GM12891 (cell line): Measurements from ENCODE around the gene IGF1. TPM values are rescaled to one million over a fixed set of nuclear protein-coding genes. Genes with fewer than 3 reads are reported as not detected.

Source experiments
- DNase-seq: peaks from one replicate; pipeline ENCODE4 v3.0.0; 2011; ENCODE audit warnings: low spot score; ENCODE audit not compliant: insufficient read length
- FAIRE-seq: peaks from 2 replicates; lab custom pipeline; 2011; peaks lifted over from hg19 to GRCh38; lab: Jason Lieb, UNC
- PAX5 ChIP-seq: IDR thresholded peaks from 2 replicates; pipeline ENCODE4 v1.6.1; 2011; ENCODE audit warnings: low read length, moderate library complexity, mild to moderate bottlenecking; ENCODE audit not compliant: insufficient read depth, severe bottlenecking
- POLR2A ChIP-seq: IDR thresholded peaks from 2 replicates; pipeline ENCODE4 v1.6.1; 2011; ENCODE audit warnings: low read depth, low read length, control low read depth
- POLR2AphosphoS5 ChIP-seq: IDR thresholded peaks from 2 replicates; pipeline ENCODE4 v1.6.1; 2011; ENCODE audit warnings: low read depth, low read length, control low read depth
- POU2F2 ChIP-seq: IDR thresholded peaks from 2 replicates; pipeline ENCODE4 v1.6.1; 2011; ENCODE audit warnings: low read depth, mild to moderate bottlenecking, control low read depth, low read length, moderate library complexity
- SPI1 ChIP-seq: IDR thresholded peaks from 2 replicates; pipeline ENCODE4 v1.6.1; 2011; ENCODE audit warnings: low read depth, low read length, control low read depth
- TAF1 ChIP-seq: IDR thresholded peaks from 2 replicates; pipeline ENCODE4 v1.6.1; 2011; ENCODE audit warnings: low read depth, low read length, control low read depth
- polyA plus RNA-seq: library from polyadenylated mRNA; unstranded; fragments of >200 nt; gene quantifications from one replicate; pipeline ENCODE4 v1.2.1, GENCODE V29; 2012; ENCODE audit warnings: low read depth, missing spikeins, inconsistent platforms; ENCODE audit not compliant: missing spikeins

IGF1 gene
- polyA plus RNA-seq, result 47.5 TPM

DNA sequence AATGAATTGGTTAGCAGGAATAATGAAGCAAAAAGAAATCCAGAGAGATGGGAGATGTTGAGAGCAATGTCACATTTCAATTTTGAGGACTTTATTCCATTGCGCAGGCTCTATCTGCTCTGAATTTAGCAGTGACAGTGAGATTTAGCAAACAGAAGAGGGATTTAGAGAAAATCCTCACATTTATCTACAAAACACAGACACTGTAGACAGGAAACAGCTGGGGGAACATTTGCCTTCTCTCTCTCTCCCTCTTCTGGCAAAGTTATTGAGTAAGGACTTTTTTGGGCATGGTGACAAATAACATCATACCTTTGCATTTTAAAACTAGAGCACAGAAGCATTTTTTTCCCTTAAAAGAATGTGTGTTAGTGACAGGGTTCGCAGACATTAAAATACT is at the start of gene IGF1:
IGF1 (minus strand) TSS at position 158 of the 400 bp plus-strand sequence. CDS start 182 bp downstream, outside the sequence.
- DNase-seq (no peak), FAIRE-seq (peak; percentile 83)
- no peak for TF ChIP-seq POU2F2
- TF ChIP-seq PAX5, result no peak
- TF ChIP-seq SPI1, result no peak
- TF ChIP-seq TAF1, result no peak
- TF ChIP-seq POLR2AphosphoS5, result no peak
- TF ChIP-seq POLR2A, result no peak

DNA sequence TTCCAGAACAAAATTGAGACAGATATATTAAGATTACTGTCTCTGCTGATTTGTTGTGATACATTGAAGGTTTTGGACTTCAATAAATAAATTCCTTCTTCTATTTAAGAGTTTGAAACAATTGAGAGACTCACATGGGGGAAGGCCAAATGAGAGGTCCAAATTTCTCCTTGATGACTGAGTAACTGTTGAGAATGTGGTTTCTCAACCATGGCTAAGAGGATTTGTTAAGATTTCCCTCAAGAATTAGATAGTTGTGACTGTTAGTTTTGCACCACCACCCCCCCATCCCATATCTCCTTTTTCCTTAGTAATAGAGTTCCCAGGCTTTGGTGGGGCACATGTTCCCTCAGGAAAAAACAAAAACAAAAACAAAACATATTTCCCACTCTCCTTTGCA is 47.7 kb upstream of the IGF1 start:
- FAIRE-seq (no peak), DNase-seq (no peak)
- TF ChIP-seq PAX5, result no peak
- no peak for TF ChIP-seq POLR2A
- TF ChIP-seq POLR2AphosphoS5, result no peak
- TF ChIP-seq SPI1, result no peak
- TF ChIP-seq TAF1, result no peak
- no peak for TF ChIP-seq POU2F2

DNA sequence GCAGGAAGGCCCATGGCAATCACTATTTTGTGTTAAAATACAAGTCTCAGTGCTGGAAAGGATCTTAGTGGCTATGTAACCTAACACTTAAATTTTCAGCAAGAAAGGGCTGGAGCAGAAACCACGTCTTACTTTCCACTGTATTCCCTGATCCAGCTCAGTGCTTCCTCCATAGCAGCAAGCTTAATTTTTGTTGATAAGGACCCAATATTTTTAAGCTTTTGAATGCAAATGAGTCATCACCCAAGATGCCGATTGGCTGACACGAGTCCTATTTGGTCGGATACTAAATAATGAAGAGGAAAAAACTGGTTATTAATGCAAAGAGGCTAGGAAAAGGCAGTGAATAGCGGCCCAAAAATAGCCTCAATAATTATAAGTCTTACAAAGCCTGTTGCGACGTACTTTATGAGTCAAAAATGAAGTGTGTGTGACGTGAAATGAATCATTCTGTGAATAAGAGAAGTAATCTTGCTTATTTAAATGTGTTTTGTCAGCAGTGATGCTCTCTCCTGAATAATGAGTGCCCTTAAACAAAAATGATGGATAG is 46.9 kb upstream of the IGF1 start:
- DNase-seq, result no peak
- no peak for FAIRE-seq
- TF ChIP-seq PAX5, result no peak

DNA sequence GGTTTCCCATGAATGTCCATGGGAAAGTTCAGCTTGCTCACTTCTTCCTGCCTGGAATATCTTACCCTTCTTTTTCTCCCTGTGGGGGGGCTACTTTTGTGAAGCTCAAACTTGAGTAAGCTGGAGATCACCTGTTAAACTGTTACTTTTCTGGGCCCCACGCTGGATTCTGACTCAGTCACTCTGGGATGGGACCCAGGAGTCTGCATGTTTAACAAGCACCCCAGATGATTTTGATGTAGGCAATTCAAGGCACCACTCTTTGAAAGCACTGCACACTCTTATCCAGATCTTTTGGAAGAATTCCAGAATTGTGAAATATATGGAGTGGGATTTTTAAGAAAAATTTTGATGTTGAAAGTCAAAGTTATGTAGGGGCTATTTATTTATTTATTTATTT is 46.3 kb upstream of the IGF1 start:
- DNase-seq (no peak), FAIRE-seq (no peak)
- no peak for TF ChIP-seq SPI1
- TF ChIP-seq POLR2A, result no peak
- no peak for TF ChIP-seq POLR2AphosphoS5
- no peak for TF ChIP-seq POU2F2
- no peak for TF ChIP-seq TAF1
- TF ChIP-seq PAX5, result no peak

DNA sequence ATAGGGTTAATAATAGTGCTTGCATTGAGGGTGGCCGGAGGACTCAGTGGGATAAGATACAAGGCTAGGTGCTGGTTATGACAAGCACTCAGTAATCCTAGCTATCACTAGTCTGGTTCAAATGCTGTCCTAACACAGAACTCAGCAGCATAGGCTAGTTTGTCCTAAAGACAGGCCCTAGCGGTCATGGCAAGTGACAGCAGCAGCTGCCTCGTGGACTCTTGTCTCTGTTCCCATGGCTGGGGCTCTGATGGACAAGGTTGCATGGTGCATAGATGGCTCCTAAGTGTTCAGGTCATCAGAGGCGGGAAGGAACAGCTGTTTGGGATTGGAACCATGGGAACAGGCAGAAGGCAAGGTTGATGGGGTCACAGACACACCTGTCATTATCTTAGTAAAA is 42.4 kb upstream of the IGF1 start:
- FAIRE-seq (no peak), DNase-seq (no peak)
- TF ChIP-seq POLR2AphosphoS5 (no peak), POLR2A (no peak), POU2F2 (no peak), PAX5 (no peak), TAF1 (no peak), SPI1 (no peak)

DNA sequence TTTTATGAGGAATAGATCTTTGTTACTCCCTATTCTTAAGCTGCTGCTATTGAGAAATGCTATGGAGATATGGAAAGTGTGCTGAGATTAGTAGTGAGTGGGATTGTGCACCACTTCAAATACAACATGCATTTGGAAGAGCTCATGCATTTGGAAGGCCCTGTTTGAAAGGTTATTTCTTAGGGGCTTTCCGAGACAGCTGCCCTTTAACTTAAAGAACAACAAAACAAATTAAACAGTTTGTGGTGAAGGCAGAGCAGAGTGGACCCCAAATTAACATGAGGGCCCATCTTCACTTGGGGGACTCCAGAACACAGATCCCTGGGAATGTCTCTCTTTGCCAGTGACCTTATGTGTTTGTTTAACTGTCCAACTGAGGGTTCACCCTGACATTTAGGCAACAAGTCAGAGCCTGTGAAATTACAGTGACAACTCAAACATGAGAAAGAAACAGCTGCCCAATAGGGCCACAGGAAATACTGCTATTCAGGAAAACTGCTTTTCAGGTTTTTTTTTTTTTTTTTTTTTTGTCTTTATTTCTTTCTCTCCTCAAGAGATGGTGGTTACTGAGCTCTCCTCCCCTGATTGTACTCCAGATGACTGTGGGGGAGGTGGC is 41.4 kb upstream of the IGF1 start:
- TF ChIP-seq POLR2A (no peak), TAF1 (no peak), SPI1 (no peak), PAX5 (no peak), POU2F2 (no peak), POLR2AphosphoS5 (no peak)
- no peak for DNase-seq
- no peak for FAIRE-seq

DNA sequence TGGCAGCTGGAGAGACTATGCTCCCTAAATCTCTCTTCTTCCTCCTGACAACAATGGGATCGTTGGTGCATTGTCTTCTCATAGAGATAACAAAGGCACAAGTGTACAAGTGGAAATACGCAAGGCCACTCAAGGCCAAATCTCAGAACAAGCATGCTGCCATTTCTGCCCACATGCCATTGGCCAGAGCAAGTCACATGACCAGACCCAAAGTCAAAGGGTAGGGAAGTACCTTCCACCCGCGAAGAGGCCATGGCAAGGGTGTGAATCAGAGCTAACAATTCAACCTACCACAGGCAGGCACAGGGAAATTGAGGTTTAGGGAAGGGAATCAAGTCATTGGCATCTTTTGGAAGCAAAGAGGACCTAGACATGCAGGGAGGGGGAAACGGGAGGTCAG is 38.5 kb upstream of the IGF1 start:
- DNase-seq (no peak), FAIRE-seq (no peak)
- TF ChIP-seq POLR2A (no peak), POLR2AphosphoS5 (no peak), PAX5 (no peak), SPI1 (no peak), TAF1 (no peak), POU2F2 (no peak)

DNA sequence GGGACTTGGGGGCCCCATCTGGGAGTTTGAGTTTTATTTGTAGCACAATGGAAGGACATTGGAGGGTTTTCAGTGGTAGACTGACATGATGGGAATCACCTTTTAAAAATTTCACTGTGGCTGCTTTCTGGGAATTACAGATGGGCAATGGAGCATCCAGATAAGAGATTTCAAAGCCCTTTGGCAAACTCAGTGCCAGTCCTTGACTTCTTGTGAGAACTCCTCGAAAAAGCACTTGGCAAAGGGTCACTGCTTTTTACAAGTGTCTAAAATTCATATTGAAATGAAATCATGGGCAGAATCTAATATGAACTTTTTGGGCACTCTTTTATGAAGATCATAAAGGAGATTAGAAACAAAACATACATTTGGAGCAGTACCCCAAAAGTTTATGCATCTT is 34.3 kb upstream of the IGF1 start:
- no peak for DNase-seq
- TF ChIP-seq SPI1 (no peak), PAX5 (no peak), POLR2A (no peak)
- FAIRE-seq, result no peak

DNA sequence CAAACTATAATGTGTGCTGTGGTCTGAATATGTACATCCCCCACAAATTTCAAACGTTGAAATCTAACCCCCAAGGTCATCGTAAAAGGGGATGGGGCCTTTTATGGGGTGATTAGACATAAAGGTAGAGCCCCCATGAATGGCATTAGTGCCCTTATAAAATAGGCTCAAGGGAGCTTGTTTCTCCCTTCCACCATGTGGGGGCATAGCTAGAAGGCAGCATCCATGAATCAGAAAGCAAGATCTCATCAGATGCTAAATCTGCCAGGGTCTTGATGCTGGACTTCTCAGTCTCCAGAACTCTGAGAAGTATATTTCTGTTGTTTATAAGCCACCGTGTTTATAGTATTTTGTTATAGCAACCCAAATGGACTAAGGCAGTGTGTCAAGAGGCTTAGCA is 33.4 kb upstream of the IGF1 start:
- TF ChIP-seq POU2F2, result no peak
- no peak for TF ChIP-seq PAX5
- no peak for TF ChIP-seq TAF1
- no peak for TF ChIP-seq POLR2A
- no peak for TF ChIP-seq POLR2AphosphoS5
- no peak for TF ChIP-seq SPI1

DNA sequence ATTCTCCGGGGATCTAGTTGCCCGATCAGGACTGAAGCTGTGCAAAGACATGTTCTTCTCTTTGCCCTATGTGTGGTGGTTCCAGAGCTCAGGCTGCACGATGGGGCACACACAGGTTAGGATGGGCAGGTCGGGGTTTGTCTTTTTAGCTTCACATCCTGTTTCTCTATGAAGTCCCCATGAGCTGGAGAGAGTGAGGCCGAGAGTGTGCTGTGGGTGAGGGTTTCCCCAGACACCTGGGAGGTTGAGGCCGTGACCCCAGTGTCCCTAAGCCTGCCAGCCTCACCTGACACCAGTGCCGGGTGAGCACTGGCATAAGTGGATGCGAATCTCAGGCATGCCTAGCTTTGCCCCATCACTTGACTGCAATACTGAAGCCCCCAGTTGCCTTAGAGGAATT is 32.9 kb upstream of the IGF1 start:
- TF ChIP-seq POLR2A, result no peak
- peak; percentile 79 for TF ChIP-seq SPI1
- no peak for TF ChIP-seq POLR2AphosphoS5
- TF ChIP-seq TAF1, result no peak
- 0 out of 2 replicates have a peak, but pooled peaks have one; percentile 48 for TF ChIP-seq POU2F2
- FAIRE-seq, result peak; percentile 86
- DNase-seq, result no peak

More for the DNA sequence above, 33.4 kb upstream of the IGF1 start:
- FAIRE-seq, result peak; percentile 78
- no peak for DNase-seq

DNA sequence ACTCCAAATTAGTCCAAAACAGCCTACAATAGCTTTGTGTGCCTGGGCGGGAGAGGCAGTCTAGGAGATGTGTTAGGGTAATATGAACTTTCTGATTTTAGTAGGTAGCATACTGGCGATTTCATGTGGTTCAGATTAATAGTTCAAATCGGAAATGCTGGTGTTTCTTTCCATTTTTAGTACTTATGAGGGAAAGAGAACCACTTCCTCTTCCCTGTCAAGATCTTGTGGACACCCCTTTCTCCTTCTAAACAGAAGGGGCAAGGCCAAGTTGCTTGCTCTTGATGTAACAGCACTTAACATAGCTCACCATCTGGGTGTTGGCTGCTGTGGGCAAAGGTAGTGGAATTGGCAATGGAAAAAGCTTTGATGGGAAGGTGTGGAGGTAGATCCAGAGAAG is 32.2 kb upstream of the IGF1 start:
- TF ChIP-seq TAF1 (no peak), POLR2AphosphoS5 (no peak), SPI1 (peak; percentile 79)
- FAIRE-seq (peak; percentile 78), DNase-seq (no peak)
